COR-L47 (cell line): ENCODE measurements around the gene RTN4.
A peak's percentile ranks its signal among the peaks of the same experiment; 100 is the strongest.

Experiments
- DNase-seq: peaks from one replicate; lab custom pipeline; 2025; lab: John Stamatoyannopoulos, UW

Gene RTN4

GRCh38 chr2:55038428-55038827 is 11.8 kb downstream of the RTN4 start:
- DNase-seq: no peak

GRCh38 chr2:55035716-55036115 is 14.5 kb downstream of the RTN4 start:
- no peak for DNase-seq

GRCh38 chr2:55033921-55034320 is 16.3 kb downstream of the RTN4 start:
- DNase-seq: no peak

- DNase-seq: no peak
Observed at GRCh38 chr2:55033076-55033742, 17.0 kb downstream of the RTN4 start.

- DNase-seq: no peak
Observed at GRCh38 chr2:55031505-55031904, 18.7 kb downstream of the RTN4 start.

- DNase-seq: no peak
Observed at GRCh38 chr2:55030766-55031165, 19.5 kb downstream of the RTN4 start.

GRCh38 chr2:55029098-55029497 is 21.2 kb downstream of the RTN4 start:
- DNase-seq: no peak

- no peak for DNase-seq
Observed at GRCh38 chr2:55027226-55027625, 23.0 kb downstream of the RTN4 start.

- no peak for DNase-seq
Observed at GRCh38 chr2:55026202-55026601, 24.0 kb downstream of the RTN4 start.

GRCh38 chr2:55025627-55026026 is 24.6 kb downstream of the RTN4 start:
- no peak for DNase-seq

- DNase-seq: no peak
Observed at GRCh38 chr2:55025082-55025481, 25.2 kb downstream of the RTN4 start.

- no peak for DNase-seq
Observed at GRCh38 chr2:55022476-55022875, 27.8 kb downstream of the RTN4 start.

- DNase-seq: no peak
Observed at GRCh38 chr2:55019526-55020258, 30.6 kb downstream of the RTN4 start.

- no peak for DNase-seq
Observed at GRCh38 chr2:55018619-55019018, 31.6 kb downstream of the RTN4 start.

- DNase-seq: no peak
Observed at GRCh38 chr2:55017880-55018279, 32.4 kb downstream of the RTN4 start.

GRCh38 chr2:55017428-55017827 is 32.8 kb downstream of the RTN4 start:
- no peak for DNase-seq

GRCh38 chr2:55014962-55015939 is 35.0 kb downstream of the RTN4 start:
- peak; percentile 36 for DNase-seq

GRCh38 chr2:55013936-55014335 is 36.3 kb downstream of the RTN4 start:
- DNase-seq: no peak

- DNase-seq: no peak
Observed at GRCh38 chr2:55012672-55013484, 37.4 kb downstream of the RTN4 start.

- DNase-seq: no peak
Observed at GRCh38 chr2:55011831-55012671, 38.2 kb downstream of the RTN4 start.

- no peak for DNase-seq
Observed at GRCh38 chr2:55010915-55011314, 39.3 kb downstream of the RTN4 start.
